ENCODE data around the gene ACTL10. TPM values are rescaled to one million over a fixed set of nuclear protein-coding genes. Genes with fewer than 3 reads are reported as not detected.

ACTL10 gene
- total and polyA plus RNA-seq, 2 experiments from 2014 or later: 0.71 to 1.9 TPM

DNA sequence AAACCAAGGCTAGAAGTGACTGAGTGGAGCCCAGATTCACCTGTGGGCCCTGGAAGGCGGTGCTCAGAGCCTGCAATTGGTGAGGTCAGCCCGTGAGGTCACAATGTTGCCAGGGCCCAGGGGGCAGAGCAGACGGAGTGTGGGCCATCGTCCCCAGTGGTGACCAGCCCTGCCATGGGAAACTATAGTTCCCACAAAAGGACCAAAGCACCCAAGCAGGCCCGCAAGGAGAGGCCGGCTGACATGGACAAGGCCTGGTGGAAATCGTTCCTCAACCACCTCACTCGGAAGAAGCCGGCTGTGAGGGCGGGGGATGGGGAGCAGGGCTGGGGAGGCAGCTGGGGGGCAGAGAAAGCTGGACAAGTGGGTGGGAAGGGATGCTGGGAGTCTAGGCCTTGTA, 4.6 kb upstream of the ACTL10 start, which contains the start of gene C20orf144 (continued):
- TF ChIP-seq, protein P1, sequence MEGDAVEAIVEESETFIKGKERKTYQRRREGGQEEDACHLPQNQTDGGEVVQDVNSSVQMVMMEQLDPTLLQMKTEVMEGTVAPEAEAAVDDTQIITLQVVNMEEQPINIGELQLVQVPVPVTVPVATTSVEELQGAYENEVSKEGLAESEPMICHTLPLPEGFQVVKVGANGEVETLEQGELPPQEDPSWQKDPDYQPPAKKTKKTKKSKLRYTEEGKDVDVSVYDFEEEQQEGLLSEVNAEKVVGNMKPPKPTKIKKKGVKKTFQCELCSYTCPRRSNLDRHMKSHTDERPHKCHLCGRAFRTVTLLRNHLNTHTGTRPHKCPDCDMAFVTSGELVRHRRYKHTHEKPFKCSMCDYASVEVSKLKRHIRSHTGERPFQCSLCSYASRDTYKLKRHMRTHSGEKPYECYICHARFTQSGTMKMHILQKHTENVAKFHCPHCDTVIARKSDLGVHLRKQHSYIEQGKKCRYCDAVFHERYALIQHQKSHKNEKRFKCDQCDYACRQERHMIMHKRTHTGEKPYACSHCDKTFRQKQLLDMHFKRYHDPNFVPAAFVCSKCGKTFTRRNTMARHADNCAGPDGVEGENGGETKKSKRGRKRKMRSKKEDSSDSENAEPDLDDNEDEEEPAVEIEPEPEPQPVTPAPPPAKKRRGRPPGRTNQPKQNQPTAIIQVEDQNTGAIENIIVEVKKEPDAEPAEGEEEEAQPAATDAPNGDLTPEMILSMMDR (conservative IDR thresholded peaks at IDR 0.05; ENCODE audit: low read depth in 2 of 2): no peak
- TF ChIP-seq EZH2phosphoT487 (IDR thresholded peaks at IDR 0.05; ENCODE audit: unreplicated experiment): no peak
- TF ChIP-seq EZH2 (IDR thresholded peaks at IDR 0.05; ENCODE audit: low read depth, unreplicated experiment): no peak
- TF ChIP-seq, protein P2, sequence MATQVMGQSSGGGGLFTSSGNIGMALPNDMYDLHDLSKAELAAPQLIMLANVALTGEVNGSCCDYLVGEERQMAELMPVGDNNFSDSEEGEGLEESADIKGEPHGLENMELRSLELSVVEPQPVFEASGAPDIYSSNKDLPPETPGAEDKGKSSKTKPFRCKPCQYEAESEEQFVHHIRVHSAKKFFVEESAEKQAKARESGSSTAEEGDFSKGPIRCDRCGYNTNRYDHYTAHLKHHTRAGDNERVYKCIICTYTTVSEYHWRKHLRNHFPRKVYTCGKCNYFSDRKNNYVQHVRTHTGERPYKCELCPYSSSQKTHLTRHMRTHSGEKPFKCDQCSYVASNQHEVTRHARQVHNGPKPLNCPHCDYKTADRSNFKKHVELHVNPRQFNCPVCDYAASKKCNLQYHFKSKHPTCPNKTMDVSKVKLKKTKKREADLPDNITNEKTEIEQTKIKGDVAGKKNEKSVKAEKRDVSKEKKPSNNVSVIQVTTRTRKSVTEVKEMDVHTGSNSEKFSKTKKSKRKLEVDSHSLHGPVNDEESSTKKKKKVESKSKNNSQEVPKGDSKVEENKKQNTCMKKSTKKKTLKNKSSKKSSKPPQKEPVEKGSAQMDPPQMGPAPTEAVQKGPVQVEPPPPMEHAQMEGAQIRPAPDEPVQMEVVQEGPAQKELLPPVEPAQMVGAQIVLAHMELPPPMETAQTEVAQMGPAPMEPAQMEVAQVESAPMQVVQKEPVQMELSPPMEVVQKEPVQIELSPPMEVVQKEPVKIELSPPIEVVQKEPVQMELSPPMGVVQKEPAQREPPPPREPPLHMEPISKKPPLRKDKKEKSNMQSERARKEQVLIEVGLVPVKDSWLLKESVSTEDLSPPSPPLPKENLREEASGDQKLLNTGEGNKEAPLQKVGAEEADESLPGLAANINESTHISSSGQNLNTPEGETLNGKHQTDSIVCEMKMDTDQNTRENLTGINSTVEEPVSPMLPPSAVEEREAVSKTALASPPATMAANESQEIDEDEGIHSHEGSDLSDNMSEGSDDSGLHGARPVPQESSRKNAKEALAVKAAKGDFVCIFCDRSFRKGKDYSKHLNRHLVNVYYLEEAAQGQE (IDR thresholded peaks at IDR 0.05; ENCODE audit: unreplicated experiment): no peak
- no peak for TF ChIP-seq NANOG (IDR thresholded peaks at IDR 0.05; ENCODE audit: borderline replicate concordance)
- no peak for TF ChIP-seq JUNB (IDR thresholded peaks at IDR 0.05; ENCODE audit: unreplicated experiment)
- no peak for TF ChIP-seq ETS1 (IDR thresholded peaks at IDR 0.05)
- TF ChIP-seq ZNF331 (CRISPR knock-in tag; IDR thresholded peaks at IDR 0.05; ENCODE audit: low read depth): no peak
- TF ChIP-seq CREB1 (CRISPR knock-in tag; IDR thresholded peaks at IDR 0.05; ENCODE audit: low read depth): no peak

DNA sequence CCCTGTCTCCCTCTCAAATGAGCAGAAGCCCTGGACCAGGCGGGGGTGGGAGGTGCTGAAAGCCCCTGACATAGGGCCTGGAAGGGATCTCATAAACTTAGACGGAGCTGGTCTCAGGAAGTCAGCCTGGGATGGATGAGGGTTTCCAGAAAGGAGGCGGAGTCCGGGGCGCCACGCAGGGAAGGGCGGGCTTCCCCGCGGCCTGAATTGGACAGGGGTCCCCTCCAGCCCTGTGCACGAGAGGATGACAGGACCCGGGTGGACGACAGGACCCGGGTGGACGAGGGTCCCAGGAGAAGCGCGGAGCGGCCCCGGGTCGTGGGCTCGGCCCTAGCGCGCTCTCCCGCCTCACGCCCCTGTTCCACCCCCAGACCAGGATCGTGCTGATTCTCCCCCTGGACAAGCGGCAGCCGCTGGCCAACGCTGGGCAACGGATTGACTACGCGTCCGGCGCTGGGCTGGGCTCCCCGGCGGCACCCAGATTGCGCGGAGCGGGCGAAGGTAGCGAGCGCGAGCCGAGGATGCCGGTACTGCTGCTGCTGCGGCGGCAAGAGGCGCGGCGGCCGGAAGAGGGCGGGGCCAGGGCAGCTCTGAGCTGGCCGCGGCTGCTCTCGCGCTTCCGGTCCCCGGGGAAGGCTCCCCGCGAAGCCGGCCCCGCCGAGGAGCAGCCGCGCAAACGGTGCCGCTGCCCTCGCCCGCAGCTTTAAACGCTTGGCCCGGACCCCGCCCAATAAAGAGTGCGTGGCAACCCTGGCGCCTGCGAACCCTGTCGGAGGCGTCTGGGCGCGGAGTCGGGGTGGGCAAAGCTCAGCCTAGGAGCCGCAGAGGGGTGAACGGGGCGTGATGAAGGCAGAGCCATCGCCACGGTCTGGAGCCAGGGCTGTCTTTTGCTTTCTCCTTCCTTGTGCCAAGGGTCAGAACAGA, 3.3 kb upstream of the ACTL10 start:
- no peaks in the 10 kb centered on the region for H3K9me3 Mint-ChIP-seq
- peaks cover 25% of the 10 kb centered on the region for H3K27me3 Mint-ChIP-seq (ENCODE audit: insufficient read depth, low read depth, poor library complexity)
- Histone ChIP-seq H3K9me2 (ENCODE audit: insufficient read depth) (no peaks in the 10 kb centered on the region), H3K27ac (ENCODE audit: low read depth) (0 out of 2 replicates have a peak overlapping the region, but pooled peaks have one; percentile 26), H3K36me3 (ENCODE audit: insufficient read depth) (no peaks in the 10 kb centered on the region), H2AFZ (peak overlapping the region; percentile 96), H3K79me2 (replicated peaks; ENCODE audit: insufficient read depth) (no peaks in the 10 kb centered on the region), H3K27me3 (ENCODE audit: insufficient read depth) (peaks cover 16% of the 10 kb centered on the region; the same call in 1 of the 2 replicates), H3K4me3 (peak overlapping the region; percentile 90), H3K4me1 (ENCODE audit: insufficient read depth) (peaks cover 14% of the 10 kb centered on the region; the same call in 1 of the 2 replicates), H4K20me1 (replicated peaks; ENCODE audit: insufficient read depth) (peaks cover 3% of the 10 kb centered on the region), H3F3A (replicated peaks; ENCODE audit: low read depth) (peaks cover 11% of the 10 kb centered on the region; the same call in 1 of the 2 replicates), H3K4me2 (peak overlapping the region; percentile 91)
- H3K27ac Mint-ChIP-seq: peak overlapping the region; percentile 52; the same call in 1 of the 2 replicates
- H3K4me3 Mint-ChIP-seq: peak overlapping the region; percentile 76
- DNase-seq (ENCODE audit: low spot score) (peak; percentile 91), ATAC-seq (peak; percentile 46)
- H3K4me1 Mint-ChIP-seq: peaks cover 28% of the 10 kb centered on the region
- TF ChIP-seq STAT1 (IDR thresholded peaks at IDR 0.05; ENCODE audit: unreplicated experiment) (no peak), POLR2AphosphoS5 (IDR thresholded peaks at IDR 0.05; ENCODE audit: low read depth) (peak; percentile 95), ETS1 (IDR thresholded peaks at IDR 0.05) (peak; percentile 68)
- H3K36me3 Mint-ChIP-seq (ENCODE audit: low read depth): peaks cover 4% of the 10 kb centered on the region

Measured in GM23338 (cell line).